ENCODE measurements around the gene SLC25A13. TPM values are rescaled to one million over a fixed set of nuclear protein-coding genes. Genes with fewer than 3 reads are reported as not detected.

SLC25A13 gene
- total RNA-seq, 1 donor from 2014 or later: 12.0 TPM

GRCh38 chr7:96322847-96323461 lies 1.1 kb upstream of the SLC25A13 start:
- no peak for ATAC-seq

GRCh38 chr7:96322373-96322695 lies 436 bp upstream of the SLC25A13 start:
- no peak for ATAC-seq

DNA sequence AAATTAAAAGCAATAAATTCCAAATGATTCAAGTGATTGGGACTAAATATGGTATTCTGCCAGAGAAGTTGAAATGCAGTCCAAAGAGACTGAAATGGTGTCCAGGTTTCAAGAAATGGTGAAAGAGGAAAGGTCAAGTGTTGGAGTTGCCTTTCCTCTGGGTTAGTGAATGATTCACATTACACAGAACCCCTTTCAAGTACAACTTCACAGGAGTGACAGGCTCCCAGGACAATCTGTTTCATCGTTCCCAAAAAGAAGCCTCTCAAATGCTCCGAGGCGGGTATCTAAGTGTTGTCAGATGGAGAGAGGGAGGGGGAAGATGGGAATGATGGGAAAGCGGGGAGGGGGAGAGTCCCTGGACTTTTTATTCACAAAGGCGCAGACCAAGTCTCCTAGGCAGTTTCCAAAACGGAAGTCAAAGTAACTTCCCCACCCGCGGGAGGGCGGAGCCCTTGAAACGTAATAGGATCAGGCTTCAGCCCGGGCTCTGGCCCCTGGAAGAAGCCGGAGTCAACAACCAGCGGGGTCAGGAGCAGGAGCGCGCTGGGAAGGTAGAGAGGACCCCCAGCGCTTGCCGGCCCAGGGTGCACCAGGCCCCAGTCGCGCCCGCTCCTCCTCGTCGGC lies 754 bp downstream of the SLC25A13 start:
- peak; percentile 71 for ATAC-seq

GRCh38 chr7:96320442-96320841 lies 1.5 kb downstream of the SLC25A13 start:
- ATAC-seq: no peak

GRCh38 chr7:96319439-96319838 lies 2.5 kb downstream of the SLC25A13 start:
- ATAC-seq: no peak

- ATAC-seq: no peak
These were observed 4.9 kb downstream of the SLC25A13 start for GRCh38 chr7:96316949-96317348.

DNA sequence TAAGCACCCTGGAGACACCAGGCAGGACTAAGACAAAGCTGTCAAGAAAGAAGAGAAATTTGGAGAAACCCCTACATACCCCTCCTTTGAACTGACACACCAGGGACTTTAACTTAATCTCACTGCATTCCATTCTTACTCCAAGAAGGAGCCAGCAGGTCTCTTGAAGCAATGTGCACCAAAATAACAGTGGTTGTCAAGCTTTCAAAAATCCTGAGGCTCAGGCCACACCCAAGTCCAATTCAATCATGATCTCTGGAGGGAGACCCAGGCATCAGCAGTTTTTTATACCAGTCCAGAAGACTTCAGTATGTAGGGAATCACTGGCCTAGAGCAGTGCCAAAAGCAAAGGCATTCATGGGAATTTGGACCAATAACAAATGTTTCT lies 6.8 kb downstream of the SLC25A13 start:
- no peak for ATAC-seq

- ATAC-seq: peak; percentile 88
These were observed 7.3 kb downstream of the SLC25A13 start for GRCh38 chr7:96314402-96315124.

DNA sequence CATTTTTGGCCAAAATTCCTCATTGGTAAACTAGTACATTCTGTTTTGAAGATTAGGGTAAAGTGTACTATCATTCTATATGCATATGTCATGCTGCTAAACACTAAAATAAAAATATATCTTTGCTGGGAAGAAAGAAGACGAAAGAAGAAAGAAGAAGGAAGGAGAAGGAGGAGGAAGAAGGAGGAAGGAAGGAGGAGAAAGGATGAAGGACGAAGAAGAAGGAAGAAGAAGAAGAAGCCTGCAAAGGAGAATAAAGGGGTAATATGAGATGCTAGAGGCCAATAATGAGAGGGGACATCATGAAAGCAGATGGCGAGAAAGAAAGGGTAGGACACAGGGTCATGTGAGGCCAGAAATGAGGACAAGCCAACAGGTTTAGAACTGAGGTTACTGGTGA lies 8.0 kb downstream of the SLC25A13 start:
- no peak for ATAC-seq

DNA sequence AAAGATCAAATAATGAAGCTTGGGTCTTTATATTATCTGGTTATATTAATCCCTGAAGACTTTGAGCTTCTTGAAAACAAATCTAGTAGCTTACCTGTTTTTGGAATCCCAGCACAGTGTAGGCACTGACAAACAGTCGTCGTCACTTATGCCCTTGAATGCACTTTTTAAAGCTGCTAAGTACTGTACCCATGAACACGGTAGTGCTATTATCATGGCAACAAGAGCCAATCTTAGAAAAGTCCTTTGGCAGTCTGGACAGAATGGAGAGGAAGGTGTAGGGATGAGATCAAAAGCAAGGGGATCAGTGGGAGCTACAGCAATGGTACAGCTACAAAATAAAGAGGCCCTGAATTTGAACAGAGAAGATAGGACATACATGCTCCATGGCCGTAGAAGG lies 9.4 kb downstream of the SLC25A13 start:
- ATAC-seq: no peak

GRCh38 chr7:96311967-96312366 lies 9.9 kb downstream of the SLC25A13 start:
- ATAC-seq: peak; percentile 68

DNA sequence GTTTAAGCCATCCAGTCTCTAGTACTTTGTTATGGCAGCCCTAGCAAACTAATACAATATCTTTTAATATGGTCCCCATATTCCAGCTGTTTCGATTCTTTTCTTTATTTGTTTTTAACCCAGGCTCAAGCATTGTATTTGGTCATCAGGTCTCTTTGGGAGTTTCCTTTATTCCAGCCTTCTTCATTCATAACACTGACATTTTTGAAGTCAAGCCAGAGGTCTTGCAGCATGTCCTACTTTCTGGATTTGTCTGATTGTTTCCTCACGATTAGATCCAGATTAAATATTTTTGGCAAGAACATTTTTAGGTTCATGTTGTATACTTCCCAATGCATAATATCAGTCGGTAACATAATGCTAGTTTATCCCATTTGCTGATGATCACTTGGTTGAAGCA lies 11.8 kb downstream of the SLC25A13 start:
- no peak for ATAC-seq

- no peak for ATAC-seq
These were observed 13.0 kb downstream of the SLC25A13 start for GRCh38 chr7:96308950-96309263.

GRCh38 chr7:96308253-96308949 lies 13.5 kb downstream of the SLC25A13 start:
- ATAC-seq: no peak

- ATAC-seq: no peak
These were observed 15.3 kb downstream of the SLC25A13 start for GRCh38 chr7:96306385-96307125.

DNA sequence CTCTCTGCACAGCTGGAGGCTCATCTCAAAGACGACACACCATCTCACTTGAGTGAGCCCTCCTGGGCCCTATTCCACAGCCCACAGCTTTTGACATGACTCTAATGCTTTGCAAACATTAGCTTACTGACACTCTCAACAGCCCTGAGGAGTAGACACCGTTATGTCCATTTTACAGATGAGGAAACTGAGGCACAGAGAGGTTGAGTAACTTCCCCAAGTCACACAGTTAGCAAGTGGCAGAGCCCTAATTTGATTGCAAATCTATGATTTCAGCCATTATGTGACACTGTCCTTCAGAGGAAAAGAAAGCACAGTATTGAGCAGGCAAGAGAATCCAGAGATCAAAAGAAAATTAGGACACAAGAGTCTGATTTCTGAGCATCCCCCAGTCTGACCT lies 16.0 kb downstream of the SLC25A13 start:
- ATAC-seq: no peak

GRCh38 chr7:96304573-96304972 lies 17.3 kb downstream of the SLC25A13 start:
- no peak for ATAC-seq

GRCh38 chr7:96303686-96304443 lies 18.0 kb downstream of the SLC25A13 start:
- ATAC-seq: no peak

GRCh38 chr7:96303105-96303685 lies 18.7 kb downstream of the SLC25A13 start:
- no peak for ATAC-seq

GRCh38 chr7:96300986-96301385 lies 20.9 kb downstream of the SLC25A13 start:
- ATAC-seq: no peak

- no peak for ATAC-seq
These were observed 21.4 kb downstream of the SLC25A13 start for GRCh38 chr7:96300502-96300901.

GRCh38 chr7:96299496-96299895 lies 22.4 kb downstream of the SLC25A13 start:
- ATAC-seq: no peak

Data from esophagus mucosa (tissue), 1 donor.